GM21717 (cell line): Measurements from ENCODE around the gene GAB1.
"Not testable (repeated sequence)": the region's sequence is repeated elsewhere in the genome, so short reads cannot be mapped to it uniquely, and the experiment has no call there.

Experiments used
- ATAC-seq: cut with Tn5 transposase; IDR thresholded peaks from one replicate; pipeline ENCODE4 v1.9.1; 2021; ENCODE audit warnings: mild to moderate bottlenecking, moderate library complexity; ENCODE audit not compliant: unreplicated experiment

GAB1 gene

DNA sequence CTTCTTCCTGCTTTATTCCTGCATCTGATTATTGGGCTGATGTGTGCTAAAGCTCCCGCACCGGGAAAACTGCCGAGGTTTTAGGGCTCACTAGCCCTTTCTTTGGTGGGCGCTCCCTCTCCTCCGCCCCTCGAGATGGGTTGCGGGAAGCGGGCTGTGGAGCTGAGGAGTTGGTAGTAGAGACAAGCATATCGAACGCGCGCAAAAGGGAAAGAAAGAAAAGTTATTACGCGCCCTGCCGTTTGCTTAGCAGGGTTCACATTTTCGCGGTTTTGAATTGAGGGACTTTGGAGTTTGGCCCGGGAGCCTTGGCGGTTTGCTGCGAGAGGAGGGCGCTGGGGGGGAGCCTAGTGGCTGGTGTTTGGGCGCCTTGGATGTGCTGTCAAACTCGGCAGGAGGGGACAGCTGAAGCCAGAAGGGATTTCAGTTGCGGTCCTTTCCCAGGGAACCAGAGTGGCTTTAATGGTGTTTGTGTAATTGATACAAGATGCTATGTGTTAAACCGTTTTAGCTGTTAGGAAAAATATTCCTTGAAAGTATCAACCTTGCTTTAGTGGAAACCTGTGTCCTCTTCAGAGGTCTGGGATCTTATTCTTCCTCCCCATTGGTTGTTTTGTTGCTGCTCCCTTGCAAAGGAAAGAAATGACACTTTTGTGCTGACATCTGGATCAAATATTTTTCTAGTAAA is 1.1 kb downstream of the GAB1 start:
- ATAC-seq = no peak

DNA sequence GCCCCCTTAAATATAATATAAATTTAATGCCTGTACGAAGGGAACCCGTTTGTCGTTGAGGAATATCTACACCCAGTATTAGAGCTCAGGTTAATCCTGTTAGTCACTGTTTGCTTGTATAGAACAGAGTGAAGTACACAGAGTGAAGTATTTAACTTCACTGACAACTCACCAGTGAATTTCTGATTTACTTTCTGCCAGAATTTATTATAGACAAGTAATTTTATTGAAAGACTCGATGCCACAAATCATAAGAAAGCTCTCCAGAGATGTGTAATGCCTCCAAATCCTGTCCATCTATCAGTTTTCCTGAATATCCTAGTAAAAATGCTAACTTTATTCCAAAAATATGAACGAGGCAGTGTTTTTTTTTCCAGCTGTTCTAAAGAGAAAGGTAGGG is 1.6 kb downstream of the GAB1 start:
- no peak for ATAC-seq

DNA sequence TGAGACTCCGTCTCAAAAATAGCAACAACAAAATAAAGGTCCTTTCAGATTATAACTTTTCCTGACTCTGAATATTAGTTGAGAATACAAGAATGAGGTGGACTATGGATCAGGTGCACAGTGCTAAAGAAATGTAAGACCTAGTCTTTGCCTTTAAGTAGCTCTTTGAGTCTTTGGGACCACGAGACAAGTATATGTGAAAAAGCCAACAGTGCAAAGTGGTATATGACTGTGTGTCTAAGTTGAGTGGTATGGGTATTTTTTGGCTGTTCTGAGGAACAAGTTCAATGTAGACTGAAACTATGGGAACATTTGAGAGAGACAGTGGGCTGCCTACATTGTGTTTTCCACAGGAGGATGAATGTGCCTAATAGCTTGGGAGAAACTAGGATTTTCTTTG is 2.8 kb downstream of the GAB1 start:
- no peak for ATAC-seq

DNA sequence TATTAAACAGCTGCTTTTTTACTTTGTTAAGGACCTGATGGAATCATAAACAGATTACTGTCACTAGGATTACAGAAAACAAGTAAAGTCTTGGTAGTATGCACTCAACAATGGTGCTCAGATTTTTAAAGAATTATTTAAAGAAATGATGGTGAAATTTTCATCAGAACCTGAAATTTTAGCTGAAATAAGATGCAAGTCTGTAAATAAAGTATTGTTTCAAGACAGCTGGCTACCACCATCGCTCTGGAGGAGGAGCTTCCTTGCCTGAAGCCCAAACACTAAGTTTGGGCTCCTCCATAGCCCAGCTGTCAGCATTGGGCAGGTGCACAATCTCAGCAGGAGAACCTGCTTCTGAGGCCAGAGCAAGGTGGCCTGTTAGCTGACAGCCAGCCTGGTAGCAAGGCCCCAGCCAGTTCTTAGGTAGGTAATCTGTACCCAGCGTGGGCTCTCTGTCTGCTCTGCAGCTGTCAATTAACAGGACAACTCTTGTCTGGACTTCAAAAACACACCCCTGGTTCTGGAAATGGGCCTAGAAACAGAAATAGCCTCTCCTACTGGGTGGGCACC is 4.6 kb downstream of the GAB1 start:
- no peak for ATAC-seq

DNA sequence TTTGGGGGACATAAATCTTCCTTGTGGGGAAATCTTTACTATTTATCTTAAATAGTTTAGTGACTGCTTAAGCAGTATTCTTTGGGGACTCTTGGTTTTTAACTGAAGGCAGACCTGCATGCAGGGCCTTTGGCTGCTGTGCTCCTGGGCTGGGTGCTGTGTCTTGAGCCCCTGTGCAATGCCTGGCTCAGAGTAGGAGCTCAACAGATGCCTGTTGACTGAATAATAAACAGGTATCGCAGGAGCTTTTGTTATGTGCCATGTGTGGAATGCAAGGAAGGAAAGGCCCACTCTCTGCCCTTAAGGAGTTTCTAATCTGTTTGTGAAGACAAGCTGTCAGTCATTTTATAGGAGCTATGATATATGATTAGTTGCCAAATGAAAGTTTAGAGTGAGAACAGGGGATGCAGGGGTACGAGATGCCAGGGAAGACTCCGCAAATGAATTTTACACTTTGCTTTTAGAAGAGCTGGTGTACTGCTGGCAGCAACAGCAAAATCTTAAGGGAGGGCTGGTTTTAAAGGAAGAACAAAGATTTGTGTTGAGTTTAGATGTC is 6.7 kb downstream of the GAB1 start:
- no peak for ATAC-seq

DNA sequence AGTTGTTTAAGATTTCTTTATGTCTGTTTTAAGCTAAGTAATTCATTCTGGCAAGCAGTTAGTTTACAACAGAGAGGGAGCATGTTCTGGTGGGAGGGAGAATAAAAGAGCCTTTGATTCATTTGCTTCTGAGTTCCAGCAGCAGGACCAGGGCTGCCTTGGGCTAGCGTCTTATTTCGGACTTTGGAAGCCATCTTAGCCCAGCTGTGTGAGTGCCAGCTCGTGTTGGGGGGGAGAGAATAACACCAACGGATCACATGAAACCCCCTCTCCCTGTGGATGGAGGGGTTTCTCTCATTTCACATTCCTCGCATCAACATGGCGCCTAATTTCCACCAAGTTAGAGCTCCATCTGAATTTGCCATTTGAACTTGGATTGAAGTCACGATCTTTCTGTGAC is 7.4 kb downstream of the GAB1 start:
- no peak for ATAC-seq

DNA sequence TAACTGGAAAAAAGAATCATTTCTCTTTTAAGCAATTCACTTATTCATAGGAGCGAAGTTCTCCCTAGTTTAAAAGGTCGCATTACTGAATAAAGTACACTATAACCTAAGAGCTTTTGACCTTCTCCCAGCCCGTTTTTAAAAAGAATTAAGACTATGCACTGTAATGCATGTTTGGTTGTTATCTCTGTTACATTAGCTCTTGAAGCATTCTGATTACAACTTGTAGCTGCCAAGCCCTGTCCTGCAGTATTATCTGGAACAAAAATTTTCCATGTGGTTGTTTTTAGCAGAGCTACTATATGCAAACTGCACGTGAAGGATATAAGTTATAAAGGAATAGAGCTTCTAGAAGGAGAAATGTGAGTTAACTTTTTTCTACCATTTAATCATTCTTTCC is 8.1 kb downstream of the GAB1 start:
- no peak for ATAC-seq

DNA sequence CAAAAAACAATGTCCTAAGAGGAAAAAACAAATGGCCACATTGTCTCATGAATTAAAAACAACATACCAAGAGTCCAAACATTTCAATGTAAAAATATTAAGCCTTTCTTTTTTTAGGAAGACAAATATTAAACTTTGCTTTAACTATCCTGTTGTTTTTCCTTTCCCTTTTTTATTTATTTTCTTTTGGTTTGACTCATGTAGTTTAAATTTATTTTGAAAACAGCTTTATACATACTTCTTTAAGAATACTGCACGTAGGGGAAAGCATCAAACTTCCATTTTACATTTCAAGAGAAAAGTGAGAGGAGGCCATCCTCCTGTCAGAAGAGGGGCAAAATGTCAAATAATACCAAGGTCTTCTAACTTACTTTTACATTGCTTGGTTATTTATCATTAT is 8.7 kb downstream of the GAB1 start:
- no peak for ATAC-seq

DNA sequence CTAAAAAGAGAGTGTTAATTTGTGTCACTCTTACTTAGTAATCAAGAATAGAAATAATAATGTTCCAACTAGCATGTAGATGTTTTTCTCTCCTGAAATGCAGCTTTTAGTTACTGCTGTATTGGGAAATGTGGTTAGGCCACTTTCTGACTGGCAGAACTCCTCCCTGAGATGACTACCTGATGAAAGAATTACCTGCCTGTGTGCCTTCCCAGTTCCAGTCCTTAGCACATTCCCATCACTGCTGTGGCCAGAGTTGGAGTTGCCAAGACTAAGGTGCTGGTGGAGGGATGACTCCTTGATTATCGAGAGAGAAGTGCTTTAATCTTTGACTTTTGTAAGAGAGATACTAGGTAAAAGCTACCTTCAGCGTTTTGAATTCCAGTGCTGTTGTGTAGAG is 9.5 kb downstream of the GAB1 start:
- no peak for ATAC-seq

DNA sequence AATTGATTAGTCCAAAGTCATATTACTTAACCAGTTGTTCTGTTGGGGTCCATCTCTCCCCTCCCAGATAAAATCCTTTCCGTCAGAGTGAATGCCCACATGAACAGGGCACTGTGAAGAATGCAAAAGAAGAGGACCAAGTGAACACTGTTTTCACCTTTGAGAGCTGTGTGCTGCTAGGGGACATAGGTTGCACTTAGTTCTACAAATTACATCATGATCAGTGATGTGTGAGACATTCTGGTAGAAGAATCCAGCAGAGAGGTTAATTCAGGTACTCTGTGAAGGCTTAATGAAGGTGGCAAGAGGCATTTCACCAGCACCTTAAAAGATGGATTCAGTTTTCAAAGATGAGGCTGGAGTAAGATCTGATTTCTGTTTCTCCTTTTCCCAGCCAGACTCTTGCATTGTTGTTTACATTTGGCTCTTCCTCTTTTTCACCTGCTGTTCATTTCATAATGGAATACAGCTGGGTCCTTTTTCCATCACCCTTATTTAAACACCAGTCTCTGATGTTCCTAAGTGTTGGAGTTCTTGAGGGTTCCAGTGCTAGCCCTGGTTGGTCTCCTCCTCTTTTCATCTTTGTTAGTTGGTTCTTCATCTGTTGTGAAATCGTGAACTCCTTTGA is 10.9 kb downstream of the GAB1 start:
- no peak for ATAC-seq

DNA sequence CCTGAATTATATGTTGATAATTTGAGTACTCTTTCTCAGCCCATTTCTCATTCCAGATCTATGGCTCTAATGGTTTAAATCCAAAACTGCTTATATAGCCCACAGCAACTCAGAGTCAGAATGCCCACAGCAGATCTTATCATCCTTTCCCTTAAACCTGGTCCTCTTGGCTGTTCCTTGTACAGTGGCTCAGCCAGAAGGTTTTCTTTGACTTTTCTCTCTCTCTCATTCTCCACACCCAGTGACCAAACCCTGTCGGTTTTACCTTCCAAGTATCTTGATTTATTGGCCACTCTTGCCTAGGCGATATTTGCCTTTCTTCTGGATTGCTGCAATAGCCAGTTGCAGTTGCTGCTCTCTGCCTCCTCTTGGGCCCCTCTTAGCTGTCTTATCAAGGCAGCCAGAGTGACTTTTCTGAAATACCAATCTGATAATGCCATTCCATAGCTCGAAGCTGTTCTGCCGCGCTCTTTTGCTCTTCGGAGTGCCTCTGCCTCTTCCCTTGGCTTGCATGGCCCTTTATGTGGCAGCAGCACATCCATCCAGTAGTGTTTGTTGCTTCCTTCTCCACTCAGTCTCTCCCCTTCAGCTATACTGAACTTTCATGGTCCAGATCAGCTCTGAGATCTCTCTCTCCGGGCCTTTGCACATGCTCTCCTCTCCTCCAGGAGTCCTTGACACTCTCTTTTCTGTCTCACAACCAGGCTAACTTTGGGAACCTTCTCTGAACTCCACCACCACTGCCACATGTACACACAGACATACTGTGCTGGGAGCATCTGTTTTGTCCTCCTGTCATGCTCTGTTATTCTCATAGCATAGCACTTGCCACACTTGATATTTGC is 11.8 kb downstream of the GAB1 start:
- no peak for ATAC-seq

DNA sequence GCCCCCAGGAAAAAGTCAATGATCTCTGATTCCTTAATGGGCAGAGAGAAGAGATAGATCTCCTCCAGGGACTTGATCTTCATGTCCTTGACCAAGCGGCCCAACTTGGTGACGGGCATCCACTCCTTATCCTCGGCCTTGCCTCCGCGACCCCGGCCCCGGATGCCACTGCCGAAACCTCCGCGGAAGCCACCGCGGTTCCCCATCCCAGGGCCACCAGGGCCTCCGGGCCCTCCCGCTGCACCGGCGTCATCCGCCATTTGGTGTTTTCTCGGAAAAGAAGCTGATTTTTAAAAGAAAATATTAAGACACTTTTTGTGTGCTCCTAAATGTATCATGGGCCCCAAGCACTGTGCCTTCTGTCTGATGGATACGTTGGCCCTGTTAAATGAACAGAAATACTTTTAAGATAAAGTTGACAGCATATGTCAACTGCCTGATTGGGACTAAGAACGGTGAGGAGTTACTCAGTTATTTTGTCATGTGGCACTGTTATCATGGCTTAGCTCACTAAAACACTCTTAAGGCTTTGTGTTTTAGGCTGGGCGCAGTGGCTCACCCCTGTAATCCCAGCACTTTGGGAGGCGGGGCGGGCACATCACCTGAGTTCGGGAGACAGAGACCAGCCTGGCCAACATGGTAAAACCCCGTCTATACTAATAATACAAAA is 13.3 kb downstream of the GAB1 start:
- ATAC-seq = not testable (repeated sequence)

DNA sequence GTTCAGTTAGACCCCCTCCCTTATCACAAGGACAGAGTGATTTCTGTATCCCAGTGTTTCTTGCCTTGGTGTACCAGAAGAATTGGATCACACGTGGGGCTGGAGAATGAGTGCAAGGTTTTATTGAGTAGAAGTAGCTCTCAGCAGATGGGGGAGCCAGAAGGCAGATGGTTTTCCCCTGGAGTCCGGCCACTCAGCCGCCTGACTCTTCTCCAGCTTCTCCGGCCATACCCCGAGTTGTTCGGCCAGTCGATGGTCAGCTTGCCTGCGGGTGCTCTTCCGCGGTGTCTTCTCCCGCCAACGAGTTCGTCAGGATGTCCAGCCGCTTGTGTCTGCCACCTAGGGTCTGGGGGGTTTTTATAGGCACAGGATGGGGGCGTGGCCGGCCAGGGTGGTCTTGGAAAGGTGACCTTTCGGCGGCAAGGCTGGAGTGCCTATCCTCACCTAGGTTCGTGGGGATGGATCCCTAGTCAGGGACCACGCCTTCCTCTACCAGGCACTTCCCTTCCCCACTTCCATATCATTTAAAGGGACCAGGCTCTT is 14.5 kb downstream of the GAB1 start:
- ATAC-seq = no peak

DNA sequence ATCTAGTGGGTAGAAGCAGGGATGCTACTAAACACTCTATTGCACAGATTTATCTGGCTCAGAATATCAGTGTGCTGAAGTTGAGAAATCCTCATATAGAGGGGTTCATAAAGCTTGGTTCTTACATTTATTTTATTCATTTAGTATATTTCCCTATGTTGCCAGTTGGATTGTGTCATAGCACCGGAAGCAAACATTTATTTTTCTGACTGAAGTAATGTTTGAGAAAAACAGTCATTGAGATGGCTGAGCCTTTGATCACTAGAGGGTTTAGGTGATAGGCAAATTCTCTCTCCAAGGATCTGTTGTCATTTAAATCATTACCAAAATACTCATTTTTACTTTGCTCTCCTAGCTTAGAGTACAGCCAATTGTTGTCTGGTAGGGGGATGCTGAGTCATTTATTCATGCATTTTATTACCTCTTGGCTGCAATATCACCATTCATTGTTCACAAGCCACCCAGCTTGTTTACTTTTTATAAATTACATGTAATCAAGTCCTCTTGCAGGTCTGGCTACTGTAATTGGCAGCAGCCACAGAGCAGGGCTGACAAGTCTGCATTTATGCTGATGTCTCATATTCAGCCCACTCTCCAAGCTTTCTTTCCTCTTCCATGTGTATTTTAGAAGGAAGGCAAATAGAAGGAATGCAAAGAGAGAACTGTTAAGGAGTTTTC is 15.2 kb downstream of the GAB1 start:
- ATAC-seq = no peak

DNA sequence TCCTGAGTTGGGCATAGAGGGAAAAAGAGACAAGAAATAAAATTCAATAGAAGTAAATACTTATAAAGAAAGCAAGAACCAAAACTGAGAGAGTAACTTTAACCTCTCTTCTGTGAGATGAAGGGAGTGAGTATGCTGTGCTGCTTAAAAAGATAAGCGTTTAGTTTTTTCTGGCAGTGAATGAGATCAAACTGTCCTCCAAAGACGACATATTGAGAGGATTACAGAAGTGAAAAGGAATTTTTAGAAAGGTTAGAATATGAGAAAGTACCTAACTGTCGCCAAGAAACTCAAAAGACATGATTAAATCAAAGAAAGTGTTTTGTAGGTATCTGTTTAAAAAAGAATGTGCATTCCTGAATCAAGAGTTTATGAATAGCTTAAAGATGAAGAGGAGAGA is 16.0 kb downstream of the GAB1 start:
- no peak for ATAC-seq

DNA sequence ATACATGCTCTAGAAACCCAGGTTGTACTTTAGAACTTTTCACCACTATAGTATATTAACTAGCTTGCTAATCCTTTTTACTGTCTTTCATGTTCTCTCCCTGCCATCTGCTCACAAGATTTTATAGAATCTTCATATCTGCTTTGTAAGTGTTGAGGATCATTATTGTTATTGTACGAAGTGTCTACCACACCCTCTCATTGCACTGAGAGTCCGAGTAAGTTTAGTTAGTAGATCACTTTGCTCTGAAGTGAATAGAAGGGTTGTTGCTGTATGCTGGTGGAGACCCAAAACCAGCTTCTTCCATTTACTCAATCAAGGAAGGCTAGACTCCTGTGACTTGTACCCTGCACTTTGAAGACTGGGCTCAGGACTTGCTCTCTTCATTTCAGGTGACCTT is 17.1 kb downstream of the GAB1 start:
- ATAC-seq = no peak

DNA sequence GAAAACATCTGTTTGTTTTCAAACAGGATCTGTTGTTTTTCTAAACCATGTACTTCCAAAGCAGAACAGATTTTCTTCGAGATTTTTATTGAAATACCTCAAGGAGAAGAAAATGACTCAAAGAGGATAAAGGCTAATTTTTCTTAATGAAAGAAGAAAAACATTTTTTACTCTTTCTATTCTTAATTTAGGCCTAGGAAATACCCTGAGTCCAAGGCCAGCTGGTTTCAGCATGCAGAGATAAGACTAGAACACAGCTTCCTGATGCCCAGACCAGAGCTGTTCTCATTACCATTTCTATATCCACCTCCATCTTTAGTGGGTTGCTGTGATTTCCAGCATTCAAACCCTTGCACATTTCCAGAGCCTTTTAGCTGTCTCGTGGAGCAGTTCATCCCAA is 18.3 kb downstream of the GAB1 start:
- ATAC-seq = no peak

DNA sequence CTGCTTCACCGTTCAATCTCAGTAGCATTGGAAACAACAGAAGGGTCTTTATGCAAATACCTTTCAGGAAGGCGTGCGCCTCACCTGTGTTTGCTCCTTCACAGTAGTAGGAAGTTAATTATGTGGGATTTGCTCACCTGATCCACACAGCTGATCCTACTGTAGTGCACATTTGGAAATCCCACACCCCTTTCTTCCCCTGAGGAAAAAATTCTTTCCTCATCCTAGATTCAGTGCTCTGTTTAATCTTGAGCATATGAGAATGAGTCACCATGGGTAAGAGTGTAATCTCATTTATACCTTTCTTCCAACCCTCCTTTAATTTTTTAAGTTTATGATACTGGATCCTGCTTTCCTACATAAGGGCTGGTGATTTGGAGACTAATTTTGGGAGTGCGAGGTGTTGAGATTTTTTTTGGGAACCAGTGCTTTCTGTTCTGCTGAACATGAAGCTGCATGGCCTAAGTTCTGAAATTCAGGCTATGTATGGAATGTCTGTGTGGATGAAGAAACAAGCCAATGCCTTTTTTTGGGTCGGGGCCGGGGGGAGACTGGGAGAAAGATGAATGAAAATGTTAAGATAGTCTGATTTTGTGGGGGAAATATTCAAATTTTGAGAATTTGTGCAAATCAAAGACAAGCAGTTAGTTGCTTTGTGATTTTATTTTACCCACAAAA is 19.0 kb downstream of the GAB1 start:
- ATAC-seq = no peak

DNA sequence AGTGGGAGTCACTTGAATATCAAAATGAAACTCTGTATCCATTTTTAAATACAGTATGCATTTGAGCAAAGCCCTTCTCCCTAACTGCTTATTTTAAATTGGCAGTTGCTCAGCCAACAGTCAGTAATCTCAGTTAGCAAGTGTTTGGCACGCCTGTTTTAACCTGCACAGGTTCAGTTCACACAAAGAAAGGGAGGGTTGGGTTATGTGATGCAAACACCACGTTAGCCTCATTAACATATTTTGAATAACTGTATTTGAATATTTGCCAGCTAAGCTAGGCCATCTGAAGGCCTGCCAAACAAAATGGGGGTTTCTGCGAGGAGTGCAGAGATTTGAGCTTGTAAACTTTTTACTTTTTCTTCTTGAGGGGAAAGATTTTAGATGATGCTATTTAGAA is 19.8 kb downstream of the GAB1 start:
- no peak for ATAC-seq
